Esophagus squamous epithelium (tissue), 5 donors: ENCODE data around the gene MYO1C. TPM values are rescaled to one million over a fixed set of nuclear protein-coding genes. Genes with fewer than 3 reads are reported as not detected.

Source experiments
- DNase-seq: peaks from one replicate; lab custom pipeline; 2025; lab: John Stamatoyannopoulos, UW
- H3K27ac ChIP-seq, 4 donors: fragments of 200-600 bp; sonication (generic); one replicate each; pipeline ENCODE4 v1.5.1; 2016 to 2019; ENCODE audit warnings: mild to moderate bottlenecking in 1 of 4
- H3K27me3 ChIP-seq, 4 donors: fragments of 200-600 bp; sonication (generic); 1 replicate in 3 of 4; 2 replicates in 1 of 4; pipeline versions ENCODE4 v1.5.1 to v1.6.0; 2017 to 2021; ENCODE audit warnings: antibody characterized with exemption in 1 of 4
- H3K36me3 ChIP-seq, 3 donors: fragments of 200-600 bp; sonication (generic); one replicate each; pipeline ENCODE4 v1.5.1; 2016 to 2019
- H3K4me1 ChIP-seq, 3 donors: fragments of 200-600 bp; sonication (generic); one replicate each; pipeline ENCODE4 v1.5.1; 2017 to 2019
- H3K4me3 ChIP-seq, 4 donors: fragments of 200-600 bp; sonication (generic); 1 replicate in 3 of 4; 2 replicates in 1 of 4; pipeline ENCODE4 v1.5.1; 2016 to 2019; ENCODE audit warnings: mild to moderate bottlenecking in 2 of 4, moderate library complexity in 1 of 4
- H3K9me3 ChIP-seq, 3 donors: fragments of 200-600 bp; sonication (generic); one replicate each; pipeline ENCODE4 v1.5.1; 2016 to 2019
- POLR2A ChIP-seq, 4 donors: fragments of 450-650 bp; IDR thresholded peaks; one replicate each; pipeline ENCODE4 v1.6.1; 2017; ENCODE audit warnings: antibody characterized with exemption in 4 of 4, mild to moderate bottlenecking in 4 of 4, moderate library complexity in 3 of 4
- whole genome bisulfite sequencing, 2 donors: methylation state at CpG; one replicate each; pipeline ENCODE4 v1.1.5; 2018; 5-methylcytosine and 5-hydroxymethylcytosine counted together
- intact Hi-C: fragments of 100-400 bp; cut with DNase I; formaldehyde crosslinking; loops from one replicate; pipeline ENCODE4 v1.15.0; 2022
- total RNA-seq, 4 donors: library from RNA; depleted of rRNA; stranded (reverse); fragments of >200 nt; gene quantifications; one replicate each; pipeline ENCODE4 v1.1.0, GENCODE V29; 2016
- TF ChIP-seq, protein P1 (sequence below), 6 experiments: fragments of 450-650 bp in 4 of 6; fragments of 200-600 bp in 2 of 6; sonication (generic) in 2 of 6; IDR thresholded peaks; one replicate each; pipeline ENCODE4 v1.5.1; 2016 to 2019; ENCODE audit warnings: antibody characterized with exemption in 6 of 6, mild to moderate bottlenecking in 4 of 6, moderate library complexity in 4 of 6
- donor health status: DM: yes; HTN: yes; CAD: no.

Gene MYO1C
- total RNA-seq, 4 donors from 2014 or later = 62.0 to 80.5 (median 64.2) TPM

DNA sequence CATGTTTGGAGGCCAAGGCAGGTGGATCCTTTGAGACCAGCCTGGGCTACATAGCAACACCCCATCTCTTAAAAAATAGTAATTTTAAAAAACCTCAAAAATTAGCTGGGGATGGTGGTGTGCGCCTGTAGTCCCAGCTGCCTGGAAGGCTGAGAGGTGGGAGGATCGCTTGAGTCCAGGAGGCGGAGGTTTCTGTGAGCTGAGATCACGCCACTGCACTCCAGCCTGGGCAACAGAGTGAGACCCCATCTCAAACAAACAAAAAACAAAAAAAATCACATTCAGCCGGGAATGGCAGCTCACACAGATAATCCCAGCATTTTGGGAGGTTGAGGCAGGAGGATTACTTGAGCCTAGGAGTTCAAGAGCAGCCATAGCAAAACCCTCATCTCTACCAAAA lies 76.1 kb downstream of the MYO1C start:
- no peak for DNase-seq
- Histone ChIP-seq H3K27ac (no peak overlapping the region), H3K4me1 (peaks cover 4 to 21% (median 4%) of the 10 kb centered on the region in 3 donors), H3K9me3 (no peaks in the 10 kb centered on the region), H3K27me3 (no peaks in the 10 kb centered on the region), H3K4me3 (no peak overlapping the region), H3K36me3 (peaks cover 0 to 59% (median 9%) of the 10 kb centered on the region in 3 donors)
- TF ChIP-seq, protein P1, sequence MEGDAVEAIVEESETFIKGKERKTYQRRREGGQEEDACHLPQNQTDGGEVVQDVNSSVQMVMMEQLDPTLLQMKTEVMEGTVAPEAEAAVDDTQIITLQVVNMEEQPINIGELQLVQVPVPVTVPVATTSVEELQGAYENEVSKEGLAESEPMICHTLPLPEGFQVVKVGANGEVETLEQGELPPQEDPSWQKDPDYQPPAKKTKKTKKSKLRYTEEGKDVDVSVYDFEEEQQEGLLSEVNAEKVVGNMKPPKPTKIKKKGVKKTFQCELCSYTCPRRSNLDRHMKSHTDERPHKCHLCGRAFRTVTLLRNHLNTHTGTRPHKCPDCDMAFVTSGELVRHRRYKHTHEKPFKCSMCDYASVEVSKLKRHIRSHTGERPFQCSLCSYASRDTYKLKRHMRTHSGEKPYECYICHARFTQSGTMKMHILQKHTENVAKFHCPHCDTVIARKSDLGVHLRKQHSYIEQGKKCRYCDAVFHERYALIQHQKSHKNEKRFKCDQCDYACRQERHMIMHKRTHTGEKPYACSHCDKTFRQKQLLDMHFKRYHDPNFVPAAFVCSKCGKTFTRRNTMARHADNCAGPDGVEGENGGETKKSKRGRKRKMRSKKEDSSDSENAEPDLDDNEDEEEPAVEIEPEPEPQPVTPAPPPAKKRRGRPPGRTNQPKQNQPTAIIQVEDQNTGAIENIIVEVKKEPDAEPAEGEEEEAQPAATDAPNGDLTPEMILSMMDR (IDR thresholded peaks at IDR 0.05) = no peak
- no peak for TF ChIP-seq POLR2A (IDR thresholded peaks at IDR 0.05)
- WGBS, 2 donors = 98 to 100% methylated on average over 5 of the region's 5 CpGs
- intact Hi-C loops = no loop called here

- peaks cover 4 to 21% (median 4%) of the 10 kb centered on the region in 3 donors for H3K4me1 ChIP-seq
- no peak overlapping the region for H3K27ac ChIP-seq
- no peaks in the 10 kb centered on the region for H3K27me3 ChIP-seq
- no peak for DNase-seq
- H3K36me3 ChIP-seq = peaks cover 0 to 41% (median 0%) of the 10 kb centered on the region in 3 donors
- 78 to 84% methylated on average over 10 of the region's 10 CpGs for WGBS, 2 donors
- H3K4me3 ChIP-seq = no peak overlapping the region
- intact Hi-C loops = no loop called here
- H3K9me3 ChIP-seq = no peaks in the 10 kb centered on the region
- no peak for TF ChIP-seq POLR2A (IDR thresholded peaks at IDR 0.05)
- TF ChIP-seq, protein P1 (IDR thresholded peaks at IDR 0.05) = no peak
Observed at GRCh38 chr17:1414634-1415033, 77.9 kb downstream of the MYO1C start.

Other genes starting within 250 kb of the MYO1C start
- not detected for gene BHLHA9, start 222.2 kb downstream of the MYO1C start, total RNA-seq
- not detected for gene TRARG1, start 213.0 kb downstream of the MYO1C start, total RNA-seq
- 100 to 1,000 TPM; 505 to 758 (median 567) TPM for gene YWHAE, start 92.5 kb downstream of the MYO1C start, total RNA-seq
- 10 to 100 TPM; 33.8 to 59.3 (median 51.2) TPM for gene CRK, start 36.5 kb downstream of the MYO1C start, total RNA-seq
- 10 to 100 TPM; 18.4 to 44.3 (median 35.0) TPM for gene INPP5K, start 23.9 kb upstream of the MYO1C start, total RNA-seq
- gene PITPNA, start 70.1 kb upstream of the MYO1C start, total RNA-seq = 10 to 100 TPM; 40.2 to 81.9 (median 46.6) TPM
- gene SLC43A2, start 136.1 kb upstream of the MYO1C start, total RNA-seq = 10 to 100 TPM in 1 of 4 donors, 1 to 10 TPM in 3; 2.5 to 12.4 (median 5.3) TPM
- gene SCARF1, start 153.0 kb upstream of the MYO1C start, total RNA-seq = 1 to 10 TPM; 2.0 to 5.7 (median 3.3) TPM
- 10 to 100 TPM in 3 of 4 donors, 1 to 10 TPM in 1; 3.0 to 16.5 (median 13.9) TPM for gene RILP, start 157.2 kb upstream of the MYO1C start, total RNA-seq
- gene PRPF8, start 192.2 kb upstream of the MYO1C start, total RNA-seq = 100 to 1,000 TPM; 112 to 157 (median 145) TPM
- 1 to 10 TPM; 4.2 to 6.0 (median 5.6) TPM for gene TLCD2, start 217.7 kb upstream of the MYO1C start, total RNA-seq
- gene WDR81, start 232.0 kb upstream of the MYO1C start, total RNA-seq = 10 to 100 TPM; 12.5 to 33.8 (median 21.1) TPM